Muscle layer of duodenum (tissue), 2 donors: ENCODE measurements around the gene SULT1A3.
"Not testable (repeated sequence)": the region's sequence is repeated elsewhere in the genome, so short reads cannot be mapped to it uniquely, and the experiment has no call there.

Experiments
- H3K27ac ChIP-seq: one replicate; pipeline ENCODE4 v1.7.0; 2013; ENCODE audit warnings: mild to moderate bottlenecking, low read length
- H3K27me3 ChIP-seq: one replicate; pipeline ENCODE4 v1.7.0; 2013; ENCODE audit warnings: low read depth, mild to moderate bottlenecking, control low read depth, low read length
- H3K36me3 ChIP-seq, 2 donors: one replicate each; pipeline ENCODE4 v1.7.0; 2013; ENCODE audit warnings: low read length in 2 of 2, control low read depth in 1 of 2, mild to moderate bottlenecking in 1 of 2; ENCODE audit not compliant: insufficient read depth in 2 of 2, control insufficient read depth in 1 of 2
- H3K4me1 ChIP-seq, 2 donors: one replicate each; pipeline ENCODE4 v1.7.0; 2013; ENCODE audit warnings: low read length in 2 of 2, mild to moderate bottlenecking in 2 of 2, control low read depth in 1 of 2, moderate library complexity in 1 of 2; ENCODE audit not compliant: insufficient read depth in 2 of 2, control insufficient read depth in 1 of 2
- H3K4me3 ChIP-seq, 2 donors: one replicate each; pipeline ENCODE4 v1.7.0; 2013; ENCODE audit warnings: low read length in 2 of 2, low read depth in 1 of 2, mild to moderate bottlenecking in 1 of 2
- H3K9me3 ChIP-seq, 2 donors: one replicate each; pipeline ENCODE4 v1.7.0; 2013; ENCODE audit warnings: low read length in 2 of 2, control low read depth in 1 of 2, mild to moderate bottlenecking in 1 of 2; ENCODE audit not compliant: control insufficient read depth in 1 of 2
- donor health status: healthy.

The SULT1A3 gene

GRCh38 chr16:30187971-30188561 is 11.0 kb upstream of the SULT1A3 start:
- no peak overlapping the region for H3K4me3 ChIP-seq
- no peaks in the 10 kb centered on the region for H3K36me3 ChIP-seq
- H3K27me3 ChIP-seq: no peaks in the 10 kb centered on the region
- peaks cover 3 to 17% of the 10 kb centered on the region in 2 donors for H3K4me1 ChIP-seq
- H3K27ac ChIP-seq: no peak overlapping the region
- H3K9me3 ChIP-seq: no peaks in the 10 kb centered on the region

GRCh38 chr16:30191158-30191557 is 7.9 kb upstream of the SULT1A3 start:
- H3K27me3 ChIP-seq, H3K4me3 ChIP-seq, H3K9me3 ChIP-seq, H3K4me1 ChIP-seq, H3K36me3 ChIP-seq, H3K27ac ChIP-seq: not testable (repeated sequence)

DNA sequence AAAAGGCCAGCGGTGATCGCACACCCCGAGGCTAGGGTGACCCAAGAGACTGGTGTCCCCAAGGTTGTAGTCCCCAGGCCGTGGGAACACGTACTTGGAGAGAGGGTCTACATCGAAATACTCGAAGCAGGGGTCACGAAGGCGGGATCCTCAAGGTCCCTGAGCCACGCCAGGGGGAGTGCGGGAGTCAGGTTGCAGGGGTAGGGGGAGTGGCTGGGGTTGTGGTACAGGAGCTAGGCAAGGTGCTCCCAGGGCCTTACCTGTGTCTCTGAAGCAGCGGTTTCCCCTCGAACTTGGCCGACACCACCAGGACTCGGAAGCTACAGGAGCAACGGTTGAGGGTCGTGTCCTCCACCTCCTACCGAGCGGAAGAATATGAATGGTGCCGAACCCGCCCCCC is 6.0 kb upstream of the SULT1A3 start:
- H3K4me1 ChIP-seq, H3K9me3 ChIP-seq, H3K27me3 ChIP-seq, H3K27ac ChIP-seq, H3K4me3 ChIP-seq, H3K36me3 ChIP-seq: not testable (repeated sequence)

DNA sequence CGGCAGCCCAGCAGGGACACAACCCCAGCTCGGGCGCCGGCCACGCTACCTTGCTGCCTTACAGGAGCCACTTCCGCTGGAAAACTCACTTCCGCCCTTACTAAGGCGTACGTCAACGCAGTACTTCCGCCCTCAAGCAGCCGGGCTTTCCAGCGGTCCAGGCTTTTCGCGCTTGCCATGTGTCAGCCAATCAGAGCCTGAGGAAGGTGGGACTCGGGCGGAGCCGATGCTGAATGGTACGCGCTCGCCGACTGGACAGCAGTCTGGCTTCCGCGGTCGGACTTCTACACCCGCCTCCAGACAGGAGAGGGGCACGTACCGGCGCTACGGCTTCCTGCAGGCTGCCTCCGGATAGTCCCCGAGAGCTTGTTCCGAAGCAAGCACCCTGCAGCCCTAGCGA is 5.4 kb upstream of the SULT1A3 start, which contains the start of the genes BOLA2B and SLX1A:
TSS of gene BOLA2B (minus strand) at position 52 of the 400 bp plus-strand sequence. CDS start 71 bp downstream, outside the sequence.
TSS of gene SLX1A (plus strand) at position 261 of the 400 bp plus-strand sequence. CDS start 210 bp downstream, outside the sequence.
- H3K9me3 ChIP-seq, H3K27ac ChIP-seq, H3K4me1 ChIP-seq, H3K27me3 ChIP-seq, H3K36me3 ChIP-seq: not testable (repeated sequence)
- H3K4me3 ChIP-seq: peak within 1 kb of the TSS in 1 of 2 donors; percentile 40

DNA sequence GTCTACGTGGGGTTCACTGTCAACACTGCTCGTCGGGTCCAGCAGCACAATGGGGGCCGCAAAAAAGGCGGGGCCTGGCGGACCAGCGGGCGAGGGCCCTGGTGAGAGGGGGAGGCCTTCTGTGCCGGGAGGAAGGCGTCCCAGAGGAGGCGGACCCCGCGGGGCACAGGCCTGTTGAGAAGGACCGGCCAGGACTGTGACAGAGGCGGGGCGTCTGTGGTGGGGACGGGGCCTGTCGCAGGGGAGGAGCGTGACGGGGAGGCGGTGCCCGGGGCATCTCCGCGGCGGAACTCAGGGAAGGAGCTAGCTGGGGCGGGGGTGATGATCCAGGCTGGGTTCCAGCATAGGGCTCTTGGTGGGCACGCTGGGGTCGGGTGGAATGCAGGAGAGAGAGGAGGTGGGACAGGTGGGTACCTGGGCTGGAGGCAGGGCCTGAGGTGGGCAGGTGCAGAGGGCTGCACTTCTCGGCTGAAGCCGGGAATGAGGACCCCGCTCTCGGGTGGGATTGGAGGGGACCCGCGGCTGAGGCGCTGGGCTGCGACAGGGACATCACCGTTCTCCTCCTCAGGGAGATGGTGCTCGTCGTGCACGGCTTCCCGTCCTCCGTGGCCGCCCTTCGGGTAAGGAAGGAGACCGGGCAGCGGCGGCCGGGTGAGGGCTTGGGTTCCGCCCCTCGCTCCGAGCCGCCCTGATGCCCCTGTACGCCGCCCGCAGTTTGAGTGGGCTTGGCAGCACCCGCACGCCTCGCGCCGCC is 4.7 kb upstream of the SULT1A3 start:
- H3K36me3 ChIP-seq, H3K27me3 ChIP-seq, H3K4me1 ChIP-seq, H3K9me3 ChIP-seq, H3K27ac ChIP-seq: not testable (repeated sequence)
- H3K4me3 ChIP-seq: peak overlapping the region in 1 of 2 donors; percentile 40

DNA sequence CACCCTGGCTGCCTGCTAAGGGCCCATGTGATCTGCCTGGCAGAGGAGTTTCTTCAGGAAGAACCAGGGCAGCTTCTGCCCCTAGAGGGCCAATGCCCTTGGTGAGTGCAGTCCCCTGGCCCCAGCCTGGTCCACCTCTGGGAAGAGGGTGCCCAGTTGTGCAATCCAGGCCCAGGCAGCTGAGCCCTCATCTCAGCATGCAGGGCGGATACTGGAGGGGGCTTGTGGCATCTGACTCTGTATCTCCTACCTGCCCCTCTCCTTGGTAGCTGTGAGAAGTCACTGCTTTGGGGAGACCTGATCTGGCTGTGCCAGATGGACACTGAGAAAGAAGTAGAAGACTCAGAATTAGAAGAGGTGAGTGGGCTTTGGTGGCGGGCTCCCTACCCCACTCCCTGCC is 2.1 kb upstream of the SULT1A3 start:
- not testable (repeated sequence) for H3K4me1 ChIP-seq, H3K27me3 ChIP-seq, H3K9me3 ChIP-seq, H3K36me3 ChIP-seq, H3K4me3 ChIP-seq, H3K27ac ChIP-seq

DNA sequence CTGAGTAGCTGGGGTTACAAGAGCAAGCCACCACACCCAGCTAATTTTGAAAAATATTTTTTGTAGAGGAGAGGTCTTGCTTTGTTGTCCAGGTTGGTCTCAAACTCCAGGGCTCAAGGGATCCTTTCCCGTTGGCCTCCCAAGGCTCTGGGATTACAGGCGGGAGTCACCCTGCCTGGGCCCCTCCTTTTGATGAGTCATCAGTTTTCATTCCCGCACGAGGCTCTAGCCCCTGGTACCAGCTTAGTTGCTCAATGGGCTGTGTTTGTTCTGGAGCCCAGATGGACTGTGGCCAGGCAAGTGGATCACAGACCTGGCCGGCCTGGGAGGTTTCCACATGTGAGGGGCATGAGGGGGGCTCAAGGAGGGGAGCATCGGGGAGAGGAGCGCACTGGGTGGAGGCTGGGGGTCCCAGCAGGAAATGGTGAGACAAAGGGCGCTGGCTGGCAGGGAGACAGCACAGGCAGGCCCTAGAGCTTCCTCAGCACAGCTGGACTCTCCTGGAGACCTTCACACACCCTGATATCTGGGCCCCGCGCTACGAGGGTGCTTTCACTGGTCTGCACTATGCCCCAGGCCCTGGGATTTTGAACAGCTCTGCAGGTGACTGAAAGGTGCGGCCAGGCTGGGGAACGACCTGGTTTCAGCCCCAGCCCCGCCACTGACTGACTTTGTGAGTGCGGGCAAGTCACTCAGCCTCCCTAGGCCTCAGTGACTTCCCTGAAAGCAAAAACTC is 721 bp downstream of the SULT1A3 start:
- not testable (repeated sequence) for H3K27ac ChIP-seq, H3K4me3 ChIP-seq, H3K27me3 ChIP-seq, H3K9me3 ChIP-seq, H3K36me3 ChIP-seq, H3K4me1 ChIP-seq

DNA sequence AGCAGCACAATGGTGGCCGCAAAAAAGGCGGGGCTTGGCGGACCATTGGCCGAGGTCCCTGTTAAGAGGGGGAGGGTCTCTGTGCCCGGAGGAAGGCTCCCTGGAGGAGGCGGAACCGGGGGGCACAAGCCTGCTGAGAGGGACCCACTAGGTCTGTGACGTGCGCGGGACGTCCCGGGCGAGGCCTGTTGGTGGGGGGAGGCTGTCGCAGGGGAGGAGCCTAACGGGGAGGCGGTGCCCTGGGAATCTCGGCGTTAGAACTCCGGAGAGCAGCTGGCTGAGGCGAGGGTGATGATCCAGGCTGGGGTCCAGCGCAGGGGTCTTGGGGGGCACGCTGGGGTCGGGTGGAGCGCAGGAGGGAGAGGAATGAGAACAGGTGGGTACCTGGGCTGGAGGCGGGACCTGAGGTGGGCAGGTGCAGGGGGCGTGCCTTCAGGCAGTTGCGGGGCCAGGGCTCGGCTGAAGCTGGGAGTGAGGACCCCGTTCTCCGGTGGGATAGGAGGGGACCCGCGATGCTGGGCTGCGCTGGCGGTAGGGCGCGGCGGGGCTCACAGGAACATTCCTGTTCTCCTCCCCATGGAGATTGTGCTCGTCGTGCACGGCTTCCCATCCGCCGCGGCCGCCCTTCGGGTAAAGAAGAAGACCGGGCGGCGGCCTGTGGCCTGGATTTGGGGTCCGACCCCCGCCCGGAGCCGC is 6.6 kb downstream of the SULT1A3 start:
- H3K9me3 ChIP-seq, H3K36me3 ChIP-seq, H3K27me3 ChIP-seq, H3K27ac ChIP-seq, H3K4me1 ChIP-seq: not testable (repeated sequence)
- peak overlapping the region in 1 of 2 donors; percentile 56 for H3K4me3 ChIP-seq

DNA sequence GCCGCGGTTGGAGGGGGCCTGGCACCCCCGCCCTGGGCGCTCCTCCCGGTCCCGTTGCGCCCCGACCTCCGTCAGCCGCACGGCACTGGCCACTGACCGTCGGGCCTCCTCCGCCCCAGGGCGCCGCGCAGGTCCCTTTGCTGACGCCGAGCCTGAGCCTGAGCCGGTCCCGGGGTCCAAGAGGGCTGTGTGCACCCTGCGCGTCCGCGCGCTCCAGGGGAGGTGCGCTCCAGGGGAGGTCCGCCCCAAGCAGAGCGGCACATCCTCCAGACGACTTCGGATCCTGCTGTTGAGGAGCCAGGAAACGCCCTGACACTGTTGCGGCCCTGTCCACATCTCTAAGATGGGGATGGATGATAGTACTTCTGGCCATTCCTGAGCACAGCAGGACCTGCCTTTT is 7.2 kb downstream of the SULT1A3 start:
- not testable (repeated sequence) for H3K36me3 ChIP-seq, H3K27ac ChIP-seq, H3K4me1 ChIP-seq, H3K9me3 ChIP-seq, H3K27me3 ChIP-seq
- peak overlapping the region in 1 of 2 donors; percentile 56 for H3K4me3 ChIP-seq

DNA sequence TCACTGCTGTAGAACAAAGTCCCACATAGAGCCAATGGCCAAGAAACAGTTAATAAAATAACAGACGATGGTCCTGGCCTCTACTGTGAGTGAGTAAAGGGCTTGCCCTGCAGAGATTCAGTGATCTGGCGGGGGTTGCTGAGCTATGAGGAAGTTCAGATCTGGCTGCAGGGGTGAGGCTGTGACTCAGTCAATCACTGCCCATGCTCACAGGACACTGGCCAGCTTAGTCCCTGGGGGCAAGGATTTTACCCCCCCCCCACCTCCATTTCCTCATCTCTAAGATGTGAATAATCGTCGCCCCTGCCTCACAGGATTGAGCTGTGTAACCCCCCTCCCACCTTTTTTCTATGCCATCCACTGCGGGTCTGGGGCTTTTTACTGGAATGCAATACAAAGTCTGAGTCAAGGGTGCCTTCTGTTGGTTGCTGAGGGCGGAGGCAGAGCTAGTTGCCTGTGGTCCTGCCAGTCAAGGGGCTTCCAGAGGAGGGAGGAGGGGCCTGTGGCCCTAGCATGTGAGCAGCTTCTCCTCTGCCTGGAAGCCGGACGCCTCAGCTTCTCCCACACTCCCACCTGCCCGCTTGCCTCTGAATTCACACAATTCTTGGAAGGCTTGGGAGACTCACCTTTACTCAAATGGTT is 8.1 kb downstream of the SULT1A3 start:
- H3K4me1 ChIP-seq, H3K27ac ChIP-seq, H3K27me3 ChIP-seq, H3K36me3 ChIP-seq, H3K9me3 ChIP-seq, H3K4me3 ChIP-seq: not testable (repeated sequence)

- not testable (repeated sequence) for H3K4me1 ChIP-seq, H3K27ac ChIP-seq, H3K4me3 ChIP-seq, H3K9me3 ChIP-seq, H3K27me3 ChIP-seq, H3K36me3 ChIP-seq
These were observed 10.0 kb downstream of the SULT1A3 start for GRCh38 chr16:30209032-30209431.
